Measurements from ENCODE around the gene DHX32.
"Not testable (repeated sequence)": the region's sequence is repeated elsewhere in the genome, so short reads cannot be mapped to it uniquely, and the experiment has no call there.

DHX32 gene, protein sequence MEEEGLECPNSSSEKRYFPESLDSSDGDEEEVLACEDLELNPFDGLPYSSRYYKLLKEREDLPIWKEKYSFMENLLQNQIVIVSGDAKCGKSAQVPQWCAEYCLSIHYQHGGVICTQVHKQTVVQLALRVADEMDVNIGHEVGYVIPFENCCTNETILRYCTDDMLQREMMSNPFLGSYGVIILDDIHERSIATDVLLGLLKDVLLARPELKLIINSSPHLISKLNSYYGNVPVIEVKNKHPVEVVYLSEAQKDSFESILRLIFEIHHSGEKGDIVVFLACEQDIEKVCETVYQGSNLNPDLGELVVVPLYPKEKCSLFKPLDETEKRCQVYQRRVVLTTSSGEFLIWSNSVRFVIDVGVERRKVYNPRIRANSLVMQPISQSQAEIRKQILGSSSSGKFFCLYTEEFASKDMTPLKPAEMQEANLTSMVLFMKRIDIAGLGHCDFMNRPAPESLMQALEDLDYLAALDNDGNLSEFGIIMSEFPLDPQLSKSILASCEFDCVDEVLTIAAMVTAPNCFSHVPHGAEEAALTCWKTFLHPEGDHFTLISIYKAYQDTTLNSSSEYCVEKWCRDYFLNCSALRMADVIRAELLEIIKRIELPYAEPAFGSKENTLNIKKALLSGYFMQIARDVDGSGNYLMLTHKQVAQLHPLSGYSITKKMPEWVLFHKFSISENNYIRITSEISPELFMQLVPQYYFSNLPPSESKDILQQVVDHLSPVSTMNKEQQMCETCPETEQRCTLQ
- 7.2 to 11.8 reads per million in 2 donors for total RNA-seq

DNA sequence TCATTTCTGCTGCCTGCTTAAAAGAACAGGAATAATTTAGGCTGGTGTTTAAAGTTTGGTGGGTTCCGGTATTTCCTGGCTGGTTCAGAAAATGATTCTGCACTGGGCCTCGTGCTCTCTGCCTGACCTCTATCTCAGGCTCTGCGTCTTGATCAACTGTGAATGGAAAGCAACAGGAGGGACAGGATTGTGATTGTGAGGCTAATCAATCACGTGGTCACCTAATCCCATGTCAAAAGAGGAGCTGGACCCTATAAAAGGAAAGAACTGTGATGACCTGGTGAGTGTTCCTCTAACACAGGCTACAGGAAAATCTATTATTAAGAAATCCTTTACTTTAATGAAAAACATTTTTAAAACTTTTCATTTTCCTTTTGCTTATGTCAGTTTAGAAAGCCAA, at the start of gene DHX32:
Gene DHX32 (minus strand): TSS at position 101 of the 400 bp plus-strand sequence. CDS start 468 bp downstream, outside the sequence.
- DNase-seq: no peak

DNA sequence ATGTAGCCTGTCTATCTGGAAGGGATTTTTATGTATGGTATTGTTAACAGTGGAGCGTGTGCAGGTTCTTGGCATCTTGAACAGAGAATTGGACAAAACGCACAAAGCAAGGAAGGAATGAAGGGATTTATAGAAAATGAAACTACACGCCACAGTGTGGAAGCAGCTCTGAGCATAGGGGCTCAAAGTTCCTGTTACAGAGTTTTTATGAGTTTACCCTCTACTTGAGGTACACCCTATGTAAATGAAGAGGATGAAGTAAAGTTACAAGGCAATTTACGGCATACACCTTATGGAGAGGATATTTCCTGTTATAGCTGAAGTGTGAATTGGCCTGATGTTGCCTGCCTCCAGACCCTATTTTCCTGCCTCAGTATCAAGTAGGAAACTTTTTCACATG, 48.5 kb upstream of the DHX32 start:
- DNase-seq: no peak

GRCh38 chr10:125928928-125929585, 48.0 kb upstream of the DHX32 start:
- no peak for DNase-seq

DNA sequence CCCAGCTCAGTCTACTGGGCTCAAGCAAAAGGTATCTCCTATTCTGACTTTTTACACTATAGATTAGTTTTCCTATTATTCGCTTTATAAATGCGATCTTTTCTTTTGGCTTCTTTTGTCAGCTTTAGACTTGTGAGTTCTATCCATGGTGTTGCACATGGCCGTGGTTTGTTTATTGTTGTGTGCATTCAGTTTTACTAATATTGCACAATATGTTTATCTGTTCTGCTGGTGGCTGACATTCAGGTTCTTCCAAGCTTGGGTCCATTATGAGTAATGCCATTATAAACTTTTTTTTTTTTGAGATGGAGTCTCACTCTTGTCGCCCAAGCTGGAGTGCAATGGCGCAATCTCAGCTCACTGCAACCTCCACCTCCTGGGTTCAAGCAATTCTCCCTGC, 46.2 kb upstream of the DHX32 start:
- DNase-seq: not testable (repeated sequence)

DNA sequence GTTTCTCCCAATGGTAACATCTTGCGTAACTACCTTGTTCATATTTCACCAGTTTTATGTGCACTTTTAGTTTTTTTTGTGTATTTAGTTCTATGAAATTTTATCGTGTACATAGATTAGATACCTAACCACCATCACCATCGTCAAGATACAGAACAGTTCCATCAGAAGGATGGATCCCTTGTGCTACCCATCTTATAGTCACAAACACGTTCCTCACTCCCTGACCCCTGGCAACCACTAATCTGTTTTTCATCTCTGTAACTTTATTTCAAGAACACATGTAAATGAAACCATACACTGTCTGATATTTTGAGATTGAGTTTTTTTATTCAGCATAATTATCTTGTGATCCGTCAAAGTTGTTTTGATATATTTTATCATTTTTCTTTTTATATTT, 45.2 kb upstream of the DHX32 start:
- DNase-seq: no peak

GRCh38 chr10:125925262-125925834, 44.3 kb upstream of the DHX32 start:
- no peak for DNase-seq

DNA sequence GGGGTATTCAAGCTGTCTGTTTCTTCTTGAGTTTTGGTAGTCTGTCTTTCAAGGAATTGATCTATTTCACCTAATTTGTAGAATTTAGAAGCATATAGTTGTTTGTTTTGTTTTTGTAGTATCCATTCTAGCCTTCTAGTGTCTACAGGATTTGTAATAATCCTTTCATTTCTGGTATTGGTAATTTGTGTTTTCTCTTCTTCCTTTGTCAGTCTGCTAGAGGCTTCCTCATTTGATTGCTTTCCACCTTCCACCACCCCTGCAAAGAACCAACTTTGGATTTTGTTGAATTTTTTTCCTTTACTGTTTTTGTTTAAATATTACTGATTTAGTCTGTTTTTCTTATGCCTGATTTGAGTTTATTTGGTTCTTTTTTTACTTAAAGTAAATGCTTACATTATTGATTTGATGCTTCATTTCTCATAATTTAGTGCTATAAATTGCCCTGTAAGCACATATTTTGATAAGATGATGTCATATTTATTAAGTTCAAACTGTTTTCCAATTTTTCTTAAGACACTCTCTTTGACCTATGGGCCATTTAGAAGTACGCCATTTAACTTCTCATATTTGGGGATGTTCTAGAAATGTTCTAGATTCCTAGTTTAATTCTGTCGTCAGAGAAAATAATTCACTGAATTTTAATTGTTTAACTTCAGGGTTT, 40.7 kb upstream of the DHX32 start:
- not testable (repeated sequence) for DNase-seq

GRCh38 chr10:125917704-125918361, 36.7 kb upstream of the DHX32 start:
- not testable (repeated sequence) for DNase-seq

- DNase-seq: no peak
Observed at GRCh38 chr10:125916977-125917376, 35.9 kb upstream of the DHX32 start.

DNA sequence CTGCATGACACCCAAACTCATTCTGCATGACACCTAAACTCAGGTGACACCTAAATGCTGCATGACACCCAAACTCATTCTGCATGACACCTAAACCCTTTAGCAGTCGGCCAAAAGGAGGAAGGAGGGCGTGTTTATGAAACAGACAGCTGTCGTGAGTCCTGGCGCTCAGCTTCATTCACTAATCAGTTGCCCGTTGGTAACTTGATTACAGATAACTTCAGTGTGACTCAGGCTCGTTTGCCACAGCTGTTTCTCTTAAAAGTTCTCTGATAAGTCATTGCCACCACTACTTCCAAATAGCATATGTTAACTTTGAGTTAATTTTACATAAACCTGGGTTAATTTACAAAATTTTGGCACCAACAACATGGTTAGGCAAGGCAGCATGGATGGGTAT, 32.2 kb upstream of the DHX32 start:
- not testable (repeated sequence) for DNase-seq

DNA sequence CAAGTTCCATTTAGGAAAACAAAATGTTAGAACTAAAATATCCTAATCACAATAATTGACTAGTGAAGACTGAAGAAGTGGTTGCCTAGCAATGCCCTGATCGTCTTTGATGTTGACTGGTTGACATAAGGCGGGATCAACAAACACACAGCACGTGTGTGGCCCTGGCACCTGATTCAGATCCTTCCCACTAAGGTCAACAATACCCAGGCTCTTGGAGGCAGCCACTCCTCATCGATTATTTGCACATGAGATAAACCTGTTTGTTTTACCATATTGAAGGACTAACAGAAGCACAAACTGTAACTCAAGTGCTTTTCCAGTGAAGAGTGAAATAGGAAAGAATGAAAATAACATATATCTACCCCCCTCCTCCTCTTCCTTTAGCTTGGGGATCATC, 30.9 kb upstream of the DHX32 start:
- no peak for DNase-seq

DNA sequence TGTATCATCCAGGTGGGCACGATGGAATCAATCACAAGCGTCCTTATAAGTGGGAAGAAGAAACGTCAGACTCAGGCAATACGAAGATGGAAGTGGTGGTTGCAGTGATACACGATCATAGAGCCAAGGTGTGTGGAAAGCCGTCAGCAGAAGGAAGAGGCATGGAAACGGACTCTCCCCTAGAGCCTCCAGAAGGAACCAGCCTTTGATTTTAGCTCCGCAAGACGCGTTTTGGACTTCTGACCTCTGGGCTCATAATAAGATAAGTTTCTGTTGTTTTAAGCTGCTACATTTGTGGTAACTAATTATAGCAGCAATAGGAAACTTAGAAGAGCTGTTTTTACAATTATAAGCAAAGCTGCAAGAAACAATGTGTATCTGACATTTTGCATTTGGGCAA, 30.1 kb upstream of the DHX32 start:
- DNase-seq: no peak

GRCh38 chr10:125909491-125909890, 28.4 kb upstream of the DHX32 start:
- not testable (repeated sequence) for DNase-seq

DNA sequence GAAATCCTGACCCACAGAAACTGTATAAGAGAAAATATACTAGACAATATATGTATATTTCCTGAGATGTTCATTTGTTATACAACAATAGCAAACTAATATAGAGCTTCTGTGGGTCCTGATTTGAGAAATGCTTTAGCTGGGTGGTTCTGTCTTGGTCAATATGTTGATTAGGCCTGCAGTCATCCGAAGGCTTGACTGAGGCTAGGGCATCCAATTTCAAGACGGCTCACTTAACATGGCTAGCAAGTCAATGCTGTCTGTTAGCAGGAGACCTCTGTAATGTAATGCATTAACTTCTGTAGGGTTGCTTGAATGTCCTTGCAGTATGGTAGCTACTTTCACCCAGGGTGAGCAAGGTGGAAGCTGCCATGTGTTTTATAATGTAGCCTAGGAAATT, 27.7 kb upstream of the DHX32 start:
- DNase-seq: not testable (repeated sequence)

DNA sequence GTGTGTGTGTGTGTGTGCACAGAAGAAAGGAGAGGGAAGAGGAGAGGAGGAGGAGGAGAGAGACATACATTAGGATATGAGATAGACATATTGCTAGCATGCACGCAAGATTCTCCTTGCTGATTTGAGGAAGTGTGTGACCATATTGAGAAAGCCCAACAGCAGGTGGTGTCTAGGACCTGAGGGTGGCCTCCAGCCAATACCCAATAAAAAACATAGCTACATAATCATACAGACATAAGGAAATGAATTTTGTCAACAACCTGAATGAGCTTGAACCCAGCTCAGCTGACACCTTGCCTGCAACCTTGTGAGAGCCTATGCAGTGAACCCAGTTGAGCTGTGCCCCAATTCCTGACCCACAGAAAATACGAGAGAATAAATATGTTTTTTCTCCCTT, 26.5 kb upstream of the DHX32 start:
- DNase-seq: not testable (repeated sequence)

- DNase-seq: not testable (repeated sequence)
Observed at GRCh38 chr10:125905069-125905994, 24.2 kb upstream of the DHX32 start.

- not testable (repeated sequence) for DNase-seq
Observed at GRCh38 chr10:125903135-125903640, 22.1 kb upstream of the DHX32 start.

DNA sequence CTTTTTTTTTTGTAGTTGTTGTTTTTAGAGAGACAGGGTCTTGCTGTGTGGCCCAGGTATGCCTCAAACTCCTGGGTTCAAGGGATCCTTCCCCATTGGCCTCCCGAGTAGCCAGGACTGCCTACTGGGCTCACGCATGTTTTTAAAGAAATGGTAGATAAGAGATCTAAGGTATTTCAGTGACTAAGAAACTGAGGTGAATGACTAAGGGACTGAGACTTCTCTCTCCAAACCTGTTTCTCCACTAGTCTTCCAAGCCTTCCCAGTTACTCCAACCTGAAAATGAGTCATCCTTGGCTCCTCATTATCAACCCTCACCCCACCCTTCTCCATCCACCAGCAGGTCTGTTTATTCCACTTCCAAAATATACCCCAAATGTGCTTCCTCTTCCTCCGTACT, 19.9 kb upstream of the DHX32 start:
- DNase-seq: not testable (repeated sequence)

DNA sequence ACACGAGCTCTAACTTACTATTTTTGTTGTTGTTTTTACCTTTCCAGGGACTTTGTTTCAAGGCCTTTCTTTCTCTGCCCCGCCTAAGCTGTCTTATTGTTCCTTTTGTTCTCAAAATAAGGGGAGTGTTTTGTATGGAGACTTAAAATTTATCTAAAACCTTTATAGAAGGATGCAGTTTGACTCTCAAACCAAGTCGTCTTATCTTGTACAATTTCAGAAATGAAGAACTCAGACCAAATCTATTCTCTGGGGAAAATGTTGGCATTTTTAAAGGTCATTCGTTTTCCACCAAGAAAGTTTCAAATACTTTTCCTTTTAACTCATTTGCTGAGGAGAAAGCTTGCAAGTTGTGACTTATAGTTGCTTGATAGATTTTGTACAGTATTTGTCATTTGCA, 16.2 kb upstream of the DHX32 start:
- not testable (repeated sequence) for DNase-seq

All from T-helper 9 cell (primary cell).